Measurements from ENCODE around the gene KIAA0319L.

The KIAA0319L gene

GRCh38 chr1:35441926-35442579 lies 115.2 kb downstream of the KIAA0319L start:
- DNase-seq: no peak

- DNase-seq: no peak
Observed at GRCh38 chr1:35439626-35440025, 117.6 kb downstream of the KIAA0319L start.

- no peak for DNase-seq
Observed at GRCh38 chr1:35437200-35437599, 120.0 kb downstream of the KIAA0319L start.

GRCh38 chr1:35436078-35436477 lies 121.1 kb downstream of the KIAA0319L start:
- DNase-seq: no peak

- DNase-seq: no peak
Observed at GRCh38 chr1:35434703-35435102, 122.5 kb downstream of the KIAA0319L start.

GRCh38 chr1:35433714-35434113 lies 123.5 kb downstream of the KIAA0319L start:
- no peak for DNase-seq

- no peak for DNase-seq
Observed at GRCh38 chr1:35432231-35432630, 125.0 kb downstream of the KIAA0319L start.

GRCh38 chr1:35431173-35431599 lies 126.0 kb downstream of the KIAA0319L start:
- no peak for DNase-seq

- DNase-seq: peak in 1 of 2 experiments; percentile 11
Observed at GRCh38 chr1:35430762-35431161, 126.4 kb downstream of the KIAA0319L start.

GRCh38 chr1:35428360-35428759 lies 128.8 kb downstream of the KIAA0319L start:
- DNase-seq: no peak

GRCh38 chr1:35426097-35426586 lies 131.1 kb downstream of the KIAA0319L start:
- no peak for DNase-seq

- no peak for DNase-seq
Observed at GRCh38 chr1:35408925-35409324, 148.3 kb downstream of the KIAA0319L start.

GRCh38 chr1:35407743-35408142 lies 149.5 kb downstream of the KIAA0319L start:
- DNase-seq: no peak

- DNase-seq: no peak
Observed at GRCh38 chr1:35406103-35406502, 151.1 kb downstream of the KIAA0319L start.

- DNase-seq: no peak
Observed at GRCh38 chr1:35401049-35401448, 156.2 kb downstream of the KIAA0319L start.

GRCh38 chr1:35398739-35399138 lies 158.5 kb downstream of the KIAA0319L start:
- DNase-seq: no peak

- no peak for DNase-seq
Observed at GRCh38 chr1:35394386-35394785, 162.8 kb downstream of the KIAA0319L start.

GRCh38 chr1:35390600-35391494 lies 166.4 kb downstream of the KIAA0319L start:
- no peak for DNase-seq

GRCh38 chr1:35386959-35387358 lies 170.2 kb downstream of the KIAA0319L start:
- DNase-seq: no peak

- DNase-seq: no peak
Observed at GRCh38 chr1:35386290-35386689, 170.9 kb downstream of the KIAA0319L start.
